Smooth muscle cell (in vitro differentiated cells): Measurements from ENCODE around the gene LRRC19. TPM values are rescaled to one million over a fixed set of nuclear protein-coding genes. Genes with fewer than 3 reads are reported as not detected.
A peak's percentile ranks its signal among the peaks of the same experiment; 100 is the strongest.

ENCODE experiments used
- DNase-seq: peaks from one replicate; lab custom pipeline; 2025; ENCODE audit not compliant: unreplicated experiment; lab: John Stamatoyannopoulos, UW
- H2AFZ ChIP-seq: fragments of 200-600 bp; sonication (generic); 2 replicates; pipeline ENCODE4 v1.6.0; 2016; ENCODE audit warnings: antibody characterized with exemption, low read depth, mild to moderate bottlenecking
- H3F3A ChIP-seq: fragments of 200-600 bp; sonication (generic); 2 replicates; pipeline ENCODE4 v1.6.0; 2017; ENCODE audit warnings: antibody characterized with exemption, low read depth
- H3K27ac ChIP-seq: fragments of 200-600 bp; sonication (generic); 2 replicates; pipeline ENCODE4 v1.5.1; 2016; ENCODE audit warnings: low read depth, mild to moderate bottlenecking
- H3K27me3 ChIP-seq: fragments of 200-600 bp; sonication (generic); 2 replicates; pipeline ENCODE4 v1.6.1; 2016; ENCODE audit warnings: low read depth, mild to moderate bottlenecking
- H3K36me3 ChIP-seq: fragments of 200-600 bp; sonication (generic); 2 replicates; pipeline ENCODE4 v1.5.1; 2016; ENCODE audit warnings: low read depth
- H3K4me1 ChIP-seq: fragments of 200-600 bp; sonication (generic); 2 replicates; pipeline ENCODE4 v1.5.1; 2016; ENCODE audit warnings: low read depth
- H3K4me2 ChIP-seq: fragments of 200-600 bp; sonication (generic); 2 replicates; pipeline ENCODE4 v1.6.0; 2016; ENCODE audit warnings: mild to moderate bottlenecking
- H3K4me3 ChIP-seq: fragments of 200-600 bp; sonication (generic); 2 replicates; pipeline ENCODE4 v1.5.1; 2016; ENCODE audit warnings: mild to moderate bottlenecking
- H3K79me2 ChIP-seq: fragments of 200-600 bp; sonication (generic); 2 replicates; pipeline ENCODE4 v1.6.0; 2016; ENCODE audit warnings: low read depth, mild to moderate bottlenecking
- H3K9ac ChIP-seq: fragments of 200-600 bp; sonication (generic); 2 replicates; pipeline ENCODE4 v1.6.0; 2016; ENCODE audit warnings: low read depth
- H3K9me3 ChIP-seq: fragments of 200-600 bp; sonication (generic); replicated peaks from 2 replicates; pipeline ENCODE4 v1.5.1; 2016; ENCODE audit warnings: low read depth
- H4K20me1 ChIP-seq: fragments of 200-600 bp; sonication (generic); 2 replicates; pipeline ENCODE4 v1.6.0; 2016; ENCODE audit warnings: low read depth
- WGBS: methylation state at CpG from one replicate; pipeline ENCODE4 v1.1.7; 2016; ENCODE audit warnings: low lambda C conversion rate; 5-methylcytosine and 5-hydroxymethylcytosine counted together
- polyA plus RNA-seq: library from polyadenylated mRNA; unstranded; fragments of >200 nt; fragmentation: Nextera tagmentation; extraction: Ambion mirVana; gene quantifications from 2 replicates; pipeline ENCODE4 v1.2.1, GENCODE V29; 2016
- total RNA-seq: library from RNA; depleted of rRNA; stranded (reverse); fragments of >200 nt; gene quantifications from 2 replicates; pipeline ENCODE4 v1.2.3, GENCODE V29; 2014
- TF ChIP-seq, protein P1 (sequence below): fragments of 200-600 bp; sonication (generic); IDR thresholded peaks from 2 replicates; pipeline ENCODE4 v1.5.1; 2017; ENCODE audit warnings: borderline replicate concordance, mild to moderate bottlenecking, antibody characterized with exemption; ENCODE audit not compliant: insufficient read depth, poor library complexity, severe bottlenecking

LRRC19 gene
- total and polyA plus RNA-seq, 2 experiments from 2014 or later = 0.26 TPM; not detected in 1

DNA sequence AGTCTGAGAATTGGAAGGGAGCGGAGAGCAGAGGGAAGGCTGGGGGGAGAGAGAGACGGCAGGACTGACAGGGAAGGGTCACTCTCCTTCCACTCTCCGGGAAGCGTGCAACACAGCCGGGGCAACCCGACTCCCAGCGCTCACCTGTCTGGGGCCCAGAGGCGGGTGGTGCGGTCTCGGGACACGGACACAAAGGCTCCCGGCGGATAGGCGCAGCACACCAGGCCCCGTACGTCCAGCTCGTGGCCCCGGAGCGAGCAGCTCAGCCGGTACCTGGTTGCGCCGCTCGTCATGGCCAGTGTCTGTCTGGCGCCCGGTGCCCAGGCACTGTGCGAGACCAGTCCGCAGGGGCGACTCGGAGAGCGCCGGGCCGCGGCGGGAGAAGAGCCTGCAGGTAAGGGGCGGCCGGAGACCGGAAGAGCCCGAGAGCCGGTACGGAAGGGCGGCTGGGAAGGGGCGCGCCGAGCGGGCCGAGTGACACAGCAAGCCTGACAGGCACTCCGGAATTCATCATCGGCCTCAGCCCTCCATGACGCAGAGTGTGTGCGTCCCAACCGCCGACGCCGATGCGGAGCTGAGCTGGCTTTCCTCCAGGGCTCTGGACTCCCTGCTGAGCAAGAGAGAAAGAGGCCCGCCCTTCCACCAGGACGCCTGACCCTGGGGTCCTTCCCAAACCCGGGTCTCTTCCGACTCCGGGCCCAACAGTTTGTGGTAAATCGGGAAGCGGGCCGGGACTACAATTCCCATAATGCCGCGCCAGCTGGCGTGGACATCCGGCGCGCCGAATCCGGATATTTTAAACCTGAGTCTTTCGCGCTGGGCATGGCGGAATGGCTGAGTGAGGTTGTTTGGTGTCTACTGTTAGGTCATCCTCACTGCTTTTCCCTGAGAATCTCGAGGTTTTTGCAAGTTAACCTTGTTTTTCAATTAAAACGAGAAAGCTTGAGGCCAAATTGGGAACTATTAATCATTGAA, 58.4 kb downstream of the LRRC19 start, which contains the start of gene PLAA:
Gene PLAA (minus strand): TSS at position 490 of the 975 bp plus-strand sequence. CDS start 197 bp downstream, at position 293.
- Histone ChIP-seq H3K36me3 (no peaks in the 10 kb centered on the region), H3K79me2 (peaks cover 49% of the 10 kb centered on the region), H3K4me3 (peak within 1 kb of the TSS; percentile 93), H3K27ac (peak within 1 kb of the TSS; percentile 99), H3F3A (no peaks in the 10 kb centered on the region), H3K4me2 (peak within 1 kb of the TSS; percentile 99), H3K9ac (peak within 1 kb of the TSS; percentile 99), H2AFZ (peak within 1 kb of the TSS; percentile 94), H3K4me1 (peaks cover 19% of the 10 kb centered on the region), H3K27me3 (no peaks in the 10 kb centered on the region), H3K9me3 (no peaks in the 10 kb centered on the region), H4K20me1 (peaks cover 22% of the 10 kb centered on the region)
- WGBS = 1% methylated on average over 66 of the region's 76 CpGs
- TF ChIP-seq, protein P1, sequence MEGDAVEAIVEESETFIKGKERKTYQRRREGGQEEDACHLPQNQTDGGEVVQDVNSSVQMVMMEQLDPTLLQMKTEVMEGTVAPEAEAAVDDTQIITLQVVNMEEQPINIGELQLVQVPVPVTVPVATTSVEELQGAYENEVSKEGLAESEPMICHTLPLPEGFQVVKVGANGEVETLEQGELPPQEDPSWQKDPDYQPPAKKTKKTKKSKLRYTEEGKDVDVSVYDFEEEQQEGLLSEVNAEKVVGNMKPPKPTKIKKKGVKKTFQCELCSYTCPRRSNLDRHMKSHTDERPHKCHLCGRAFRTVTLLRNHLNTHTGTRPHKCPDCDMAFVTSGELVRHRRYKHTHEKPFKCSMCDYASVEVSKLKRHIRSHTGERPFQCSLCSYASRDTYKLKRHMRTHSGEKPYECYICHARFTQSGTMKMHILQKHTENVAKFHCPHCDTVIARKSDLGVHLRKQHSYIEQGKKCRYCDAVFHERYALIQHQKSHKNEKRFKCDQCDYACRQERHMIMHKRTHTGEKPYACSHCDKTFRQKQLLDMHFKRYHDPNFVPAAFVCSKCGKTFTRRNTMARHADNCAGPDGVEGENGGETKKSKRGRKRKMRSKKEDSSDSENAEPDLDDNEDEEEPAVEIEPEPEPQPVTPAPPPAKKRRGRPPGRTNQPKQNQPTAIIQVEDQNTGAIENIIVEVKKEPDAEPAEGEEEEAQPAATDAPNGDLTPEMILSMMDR = no peak
- DNase-seq = peak; percentile 86

DNA sequence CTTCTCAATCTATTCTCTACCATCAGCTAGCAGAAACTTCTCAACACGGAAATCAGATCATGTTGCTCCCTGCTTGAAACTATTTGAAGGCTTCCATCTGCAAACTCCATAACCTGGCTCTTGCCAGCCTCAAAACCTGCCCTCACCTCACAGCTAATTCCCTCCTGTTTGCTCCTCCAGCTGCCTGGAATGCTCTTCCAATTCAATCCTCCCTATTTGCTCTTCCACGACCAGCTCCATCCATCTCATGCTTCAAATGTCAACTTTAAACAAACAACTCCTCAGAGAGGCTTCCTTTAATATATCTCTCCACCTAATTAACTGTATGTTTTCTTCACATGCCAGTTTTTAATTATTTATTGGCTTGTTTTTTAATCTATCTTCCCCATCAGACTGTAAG, 59.9 kb downstream of the LRRC19 start:
- Histone ChIP-seq H3K9me3 (no peaks in the 10 kb centered on the region), H3K27ac (peak overlapping the region; percentile 99), H3K4me2 (peak overlapping the region; percentile 99), H3K4me1 (peaks cover 19% of the 10 kb centered on the region), H2AFZ (no peak overlapping the region), H3K27me3 (no peaks in the 10 kb centered on the region), H3K36me3 (no peaks in the 10 kb centered on the region), H3K79me2 (peaks cover 63% of the 10 kb centered on the region), H3F3A (no peaks in the 10 kb centered on the region), H3K9ac (peak overlapping the region; percentile 99), H4K20me1 (peaks cover 32% of the 10 kb centered on the region), H3K4me3 (peak overlapping the region; percentile 93)
- no peak for DNase-seq
- 14% methylated on average over 2 of the region's 2 CpGs for WGBS
- TF ChIP-seq, protein P1 = no peak

Other genes with a start within 250 kb of the LRRC19 start
- gene CAAP1, start 112.9 kb downstream of the LRRC19 start, total RNA-seq = 18.7 and 31.6 TPM in 2 replicates
- gene CAAP1, start 112.9 kb downstream of the LRRC19 start, polyA plus RNA-seq = 15.1 and 18.4 TPM in 2 replicates
- 30.3 and 37.7 TPM in 2 replicates for gene PLAA, start 58.4 kb downstream of the LRRC19 start, total RNA-seq
- 31.2 and 32.3 TPM in 2 replicates for gene PLAA, start 58.4 kb downstream of the LRRC19 start, polyA plus RNA-seq
- 12.5 and 25.5 TPM in 2 replicates for gene IFT74, start 49.3 kb downstream of the LRRC19 start, total RNA-seq
- gene IFT74, start 49.3 kb downstream of the LRRC19 start, polyA plus RNA-seq = 10.9 and 11.8 TPM in 2 replicates
- 58.9 and 81.2 TPM in 2 replicates for gene TEK, start 103.6 kb upstream of the LRRC19 start, total RNA-seq
- 23.6 and 36.0 TPM in 2 replicates for gene TEK, start 103.6 kb upstream of the LRRC19 start, polyA plus RNA-seq